GM23338 (cell line): ENCODE data around the gene MYO3B. TPM values are rescaled to one million over a fixed set of nuclear protein-coding genes. Genes with fewer than 3 reads are reported as not detected.

Source experiments
- ATAC-seq: fragments of 200-7000 bp; cut with Tn5 transposase; 3 replicates; pipeline ENCODE4 v1.9.1; 2020
- DNase-seq: peaks from one replicate; pipeline ENCODE4 v3.0.0-alpha.2; 2015; ENCODE audit warnings: low spot score
- H2AFZ ChIP-seq: fragments of 200-600 bp; sonication (generic); 2 replicates; pipeline ENCODE4 v1.8.0; 2016; ENCODE audit warnings: antibody characterized with exemption, mild to moderate bottlenecking, moderate library complexity
- H3F3A ChIP-seq: fragments of 200-600 bp; sonication (generic); replicated peaks from 2 replicates; pipeline ENCODE4 v1.8.0; 2017; ENCODE audit warnings: antibody characterized with exemption, mixed run types, low read depth
- H3K27ac ChIP-seq: fragments of 200-600 bp; sonication (generic); 2 replicates; pipeline ENCODE4 v1.6.1; 2016; ENCODE audit warnings: low read depth
- H3K27me3 ChIP-seq: fragments of 200-600 bp; sonication (generic); 2 replicates; pipeline ENCODE4 v1.8.0; 2016; ENCODE audit warnings: mild to moderate bottlenecking, mixed run types, moderate library complexity; ENCODE audit not compliant: insufficient read depth
- H3K36me3 ChIP-seq: fragments of 200-600 bp; sonication (generic); 2 replicates; pipeline ENCODE4 v1.8.0; 2016; ENCODE audit warnings: mild to moderate bottlenecking; ENCODE audit not compliant: insufficient read depth
- H3K4me1 ChIP-seq: fragments of 200-600 bp; sonication (generic); 2 replicates; pipeline ENCODE4 v1.8.0; 2016; ENCODE audit warnings: mild to moderate bottlenecking, moderate library complexity; ENCODE audit not compliant: insufficient read depth
- H3K4me2 ChIP-seq: fragments of 200-600 bp; sonication (generic); 2 replicates; pipeline ENCODE4 v1.7.1; 2017; ENCODE audit warnings: mixed run types
- H3K4me3 ChIP-seq: fragments of 200-600 bp; sonication (generic); 2 replicates; pipeline ENCODE4 v1.6.1; 2016; ENCODE audit warnings: mixed run types
- H3K79me2 ChIP-seq: fragments of 200-600 bp; sonication (generic); replicated peaks from 2 replicates; pipeline ENCODE4 v1.8.0; 2017; ENCODE audit warnings: mild to moderate bottlenecking; ENCODE audit not compliant: insufficient read depth
- H3K9me2 ChIP-seq: fragments of 200-600 bp; sonication (generic); 2 replicates; pipeline ENCODE4 v1.8.0; 2017; ENCODE audit not compliant: insufficient read depth
- H4K20me1 ChIP-seq: fragments of 200-600 bp; sonication (generic); replicated peaks from 2 replicates; pipeline ENCODE4 v1.8.0; 2017; ENCODE audit warnings: mild to moderate bottlenecking; ENCODE audit not compliant: insufficient read depth
- H3K27ac Mint-ChIP-seq: 2 replicates; pipeline ENCODE4 v1.8.0; 2020; ENCODE audit warnings: inconsistent platforms, mild to moderate bottlenecking, moderate library complexity, mixed read lengths
- H3K27me3 Mint-ChIP-seq: 3 replicates; pipeline ENCODE4 v1.8.0; 2022; ENCODE audit warnings: low read depth, mild to moderate bottlenecking, moderate library complexity, mixed read lengths, inconsistent platforms; ENCODE audit not compliant: insufficient read depth, poor library complexity
- H3K36me3 Mint-ChIP-seq: 3 replicates; pipeline ENCODE4 v1.8.0; 2021; ENCODE audit warnings: low read depth, mild to moderate bottlenecking, inconsistent platforms, moderate library complexity, mixed read lengths
- H3K4me1 Mint-ChIP-seq: 3 replicates; pipeline ENCODE4 v1.8.0; 2020; ENCODE audit warnings: mild to moderate bottlenecking, inconsistent platforms, mixed read lengths
- H3K4me3 Mint-ChIP-seq: 3 replicates; pipeline ENCODE4 v1.8.0; 2021; ENCODE audit warnings: moderate library complexity, mild to moderate bottlenecking, inconsistent platforms, mixed read lengths
- H3K9me3 Mint-ChIP-seq: 3 replicates; pipeline ENCODE4 v1.8.0; 2020; ENCODE audit warnings: moderate library complexity, mild to moderate bottlenecking, inconsistent platforms, mixed read lengths
- CREB1 ChIP-seq: fragments of 250-450 bp; sonication (Bioruptor Pico); IDR thresholded peaks from 2 replicates; pipeline ENCODE4 v1.5.0; 2020; ENCODE audit warnings: low read depth, mild to moderate bottlenecking, moderate library complexity
- CTCF ChIP-seq, 2 experiments: fragments of 200-600 bp in 1 of 2; sonication (generic) in 1 of 2; conservative IDR thresholded peaks; 2 replicates each; pipeline versions ENCODE4 v1.5.1 to v1.6.1; 2016 to 2017; ENCODE audit warnings: antibody characterized with exemption in 2 of 2, low read depth in 2 of 2, mild to moderate bottlenecking in 2 of 2, moderate library complexity in 1 of 2
- ETS1 ChIP-seq: IDR thresholded peaks from 2 replicates; pipeline ENCODE4 v1.6.1; 2016; ENCODE audit warnings: antibody characterized with exemption
- EZH2 ChIP-seq: fragments of 200-600 bp; sonication (generic); IDR thresholded peaks from one replicate; pipeline ENCODE4 v1.8.0; 2017; ENCODE audit warnings: antibody characterized with exemption, mild to moderate bottlenecking, low read depth; ENCODE audit not compliant: unreplicated experiment
- EZH2phosphoT487 ChIP-seq: fragments of 200-600 bp; sonication (generic); IDR thresholded peaks from one replicate; pipeline ENCODE4 v1.8.1; 2018; ENCODE audit warnings: antibody characterized with exemption; ENCODE audit not compliant: unreplicated experiment
- JUNB ChIP-seq: IDR thresholded peaks from one replicate; pipeline ENCODE4 v1.6.1; 2016; ENCODE audit warnings: antibody characterized with exemption; ENCODE audit not compliant: unreplicated experiment
- NANOG ChIP-seq: IDR thresholded peaks from 2 replicates; pipeline ENCODE4 v1.6.1; 2016; ENCODE audit warnings: antibody characterized with exemption, borderline replicate concordance
- POLR2AphosphoS5 ChIP-seq: IDR thresholded peaks from 2 replicates; pipeline ENCODE4 v1.6.1; 2016; ENCODE audit warnings: antibody characterized with exemption, low read depth
- REST ChIP-seq: IDR thresholded peaks from one replicate; pipeline ENCODE4 v1.6.1; 2018; ENCODE audit warnings: antibody characterized with exemption; ENCODE audit not compliant: unreplicated experiment
- STAT1 ChIP-seq: IDR thresholded peaks from one replicate; pipeline ENCODE4 v1.6.1; 2016; ENCODE audit warnings: antibody characterized with exemption; ENCODE audit not compliant: unreplicated experiment
- ZNF114 ChIP-seq: fragments of 250-450 bp; sonication (Bioruptor Pico); IDR thresholded peaks from 2 replicates; pipeline ENCODE4 v1.5.0; 2020; ENCODE audit warnings: mild to moderate bottlenecking, moderate library complexity
- ZNF331 ChIP-seq: fragments of 250-450 bp; sonication (Bioruptor Pico); IDR thresholded peaks from 2 replicates; pipeline ENCODE4 v1.5.0; 2020; ENCODE audit warnings: low read depth, mild to moderate bottlenecking, moderate library complexity
- ZNF462 ChIP-seq: fragments of 250-450 bp; sonication (Bioruptor Pico); IDR thresholded peaks from 2 replicates; pipeline ENCODE4 v1.5.0; 2020; ENCODE audit warnings: mild to moderate bottlenecking, moderate library complexity
- polyA plus RNA-seq: library from polyadenylated mRNA; unstranded; fragments of >200 nt; fragmentation: Nextera tagmentation; extraction: Ambion mirVana; gene quantifications from 2 replicates; pipeline ENCODE4 v1.2.1, GENCODE V29; 2016
- total RNA-seq: library from RNA; depleted of rRNA; stranded (reverse); fragments of >200 nt; shearing (Covaris generic); gene quantifications from 2 replicates; pipeline ENCODE4 v1.2.3, GENCODE V29; 2014

MYO3B gene
- total and polyA plus RNA-seq, 2 experiments from 2014 or later: 0.42 TPM; not detected in 1

- no peaks in the 10 kb centered on the region for H3K79me2 ChIP-seq
- TF ChIP-seq ZNF114 (CRISPR knock-in tag) (no peak), JUNB (no peak), CREB1 (CRISPR knock-in tag) (no peak), ZNF331 (CRISPR knock-in tag) (no peak), REST (no peak), STAT1 (no peak), EZH2 (no peak), ZNF462 (no peak), POLR2AphosphoS5 (no peak), CTCF (conservative IDR thresholded peaks at IDR 0.05; ENCODE audit: low read depth in 2 of 2) (no peak), ETS1 (no peak), EZH2phosphoT487 (no peak), NANOG (no peak)
- no peak overlapping the region for H3K4me3 ChIP-seq
- H4K20me1 ChIP-seq: no peaks in the 10 kb centered on the region
- H3K4me3 Mint-ChIP-seq: no peak overlapping the region
- H3K9me3 Mint-ChIP-seq: no peaks in the 10 kb centered on the region
- no peaks in the 10 kb centered on the region for H3K4me1 Mint-ChIP-seq
- DNase-seq: no peak
- no peaks in the 10 kb centered on the region for H3K27me3 Mint-ChIP-seq
- H3F3A ChIP-seq: no peaks in the 10 kb centered on the region
- no peak overlapping the region for H3K27ac ChIP-seq
- H2AFZ ChIP-seq: no peak overlapping the region
- no peak for ATAC-seq
- no peaks in the 10 kb centered on the region for H3K27me3 ChIP-seq
- H3K36me3 Mint-ChIP-seq: no peaks in the 10 kb centered on the region
- no peaks in the 10 kb centered on the region for H3K4me1 ChIP-seq
- H3K9me2 ChIP-seq: 0 out of 2 replicates have a peak, but pooled peaks cover 3% of the 10 kb centered on the region
- H3K4me2 ChIP-seq: no peak overlapping the region
- no peaks in the 10 kb centered on the region for H3K36me3 ChIP-seq
- no peak overlapping the region for H3K27ac Mint-ChIP-seq
These were observed 389.5 kb downstream of the MYO3B start for GRCh38 chr2:170567429-170567828.
